Stimulated activated CD8-positive, alpha-beta memory T cell treated with anti-CD3 and anti-CD28 coated beads, Interleukin-4, amount 100 ng/mL, for 1 hour (primary cell): ENCODE measurements around the gene M1AP.

Experiments used
- DNase-seq, 2 donors: peaks; one replicate each; pipeline ENCODE4 v3.0.0-alpha.2; 2020; ENCODE audit warnings: low read depth in 2 of 2, low spot score in 1 of 2

Gene M1AP

DNA sequence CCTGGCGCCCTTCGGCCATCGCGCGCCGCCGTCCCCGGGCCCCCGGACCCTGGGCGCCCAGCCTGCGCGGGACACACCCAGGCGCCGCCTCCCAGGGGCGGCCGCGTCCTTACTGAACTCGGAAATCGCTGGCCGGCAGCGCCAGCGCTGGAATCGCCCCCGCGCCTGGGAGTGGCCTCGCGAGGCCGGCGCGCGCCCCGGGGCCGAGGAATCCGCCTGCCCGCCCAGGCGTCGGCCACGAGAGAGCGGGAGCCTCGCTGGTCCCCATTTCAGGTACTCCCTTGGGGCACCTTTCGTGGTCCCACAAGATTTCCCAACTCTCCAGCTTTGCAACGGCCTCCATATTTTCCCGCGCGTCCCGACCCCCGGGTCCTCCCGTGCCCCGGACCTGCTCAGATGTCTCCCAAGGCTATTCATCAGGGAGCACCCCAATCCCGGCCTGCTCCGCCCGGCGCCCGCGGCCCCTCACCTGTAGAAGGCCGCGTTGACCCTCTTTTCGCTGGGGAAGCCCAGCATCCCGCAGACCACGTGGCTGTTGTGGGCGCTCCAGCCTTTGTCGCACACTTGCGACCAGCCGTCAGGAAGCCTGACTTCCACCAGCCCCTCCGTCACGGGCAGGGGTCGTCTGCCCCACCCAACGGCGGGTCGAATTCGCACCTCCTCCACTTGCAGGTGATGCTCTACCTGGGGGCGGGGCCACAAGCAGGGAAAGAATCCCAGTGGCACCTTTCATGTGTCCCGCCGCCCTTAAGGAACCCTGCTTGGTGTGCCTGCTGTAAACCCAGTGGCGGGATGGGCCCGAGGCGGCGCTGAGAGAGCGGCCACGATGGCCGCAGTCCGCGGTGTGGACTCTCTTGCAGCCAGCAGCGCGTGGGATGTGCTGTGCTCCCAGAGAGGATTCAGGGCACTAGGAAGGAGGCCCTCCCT lies 99.0 kb downstream of the M1AP start:
- DNase-seq: no peak

DNA sequence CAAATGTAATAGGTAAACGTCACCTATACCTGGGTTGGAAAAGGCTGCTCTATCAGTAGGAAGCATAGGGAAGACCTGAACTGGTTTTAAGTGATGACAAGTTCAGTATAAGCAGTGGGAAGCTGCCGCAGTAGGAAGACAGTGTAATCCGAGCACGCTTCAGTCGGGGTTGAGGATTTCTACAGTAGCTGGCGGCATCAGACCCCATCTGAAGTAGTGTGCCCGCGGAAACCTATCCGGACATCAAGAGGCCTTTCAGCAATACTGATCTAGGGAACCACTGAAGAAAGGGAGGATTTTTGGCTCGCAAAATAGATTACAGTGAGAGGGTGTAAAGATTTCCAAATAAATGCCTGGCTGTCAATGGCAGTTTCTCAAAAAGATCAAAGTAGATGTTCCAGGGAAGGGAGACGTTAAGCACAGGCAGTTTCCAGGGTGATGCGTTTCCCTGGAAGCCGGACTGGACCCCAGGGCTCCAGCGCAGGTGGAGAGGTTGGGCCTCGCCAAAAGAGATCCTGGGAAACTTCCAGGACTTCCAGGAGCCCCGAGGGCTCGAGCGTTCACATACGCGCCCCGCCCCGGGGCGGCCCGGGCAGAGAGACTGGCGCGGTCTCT lies 99.7 kb downstream of the M1AP start:
- DNase-seq: no peak

DNA sequence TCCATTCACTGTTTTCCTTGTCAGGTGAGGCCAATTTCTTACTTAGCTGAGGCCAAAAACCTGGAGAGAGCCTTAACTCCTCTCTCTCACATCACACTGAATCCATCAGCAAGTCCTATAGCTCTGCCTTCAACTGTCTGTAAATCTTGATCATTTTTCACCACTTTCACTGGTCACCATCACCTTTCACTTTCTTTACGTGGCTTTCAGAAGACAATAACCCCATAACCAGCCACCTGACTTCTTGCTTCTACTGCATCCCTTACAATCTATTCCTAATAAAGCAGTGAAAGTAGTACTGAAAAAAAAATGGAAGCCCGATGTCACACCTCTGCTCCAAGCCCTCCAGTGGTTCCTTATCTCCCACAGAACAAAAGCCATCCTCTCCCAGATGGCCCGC lies 102.1 kb downstream of the M1AP start:
- DNase-seq: no peak

DNA sequence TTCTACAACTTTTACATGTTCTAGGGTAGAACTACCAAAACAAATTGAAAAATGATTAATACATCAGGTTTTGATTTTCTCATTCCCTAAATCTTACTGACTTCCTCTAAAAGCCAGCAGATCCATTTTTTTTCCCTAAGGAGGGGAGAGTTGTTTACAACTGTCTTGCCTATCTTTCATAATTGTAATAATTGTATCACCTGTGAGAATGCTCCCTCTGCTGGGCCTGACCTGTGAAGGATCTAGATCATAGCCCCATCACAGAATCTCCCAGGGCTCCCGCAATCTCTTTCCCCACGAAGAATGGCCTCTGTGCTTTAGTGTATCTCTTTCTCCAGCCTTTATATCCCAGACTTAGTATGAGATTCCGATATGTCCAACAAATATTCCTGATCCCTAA lies 103.5 kb downstream of the M1AP start:
- DNase-seq: no peak

DNA sequence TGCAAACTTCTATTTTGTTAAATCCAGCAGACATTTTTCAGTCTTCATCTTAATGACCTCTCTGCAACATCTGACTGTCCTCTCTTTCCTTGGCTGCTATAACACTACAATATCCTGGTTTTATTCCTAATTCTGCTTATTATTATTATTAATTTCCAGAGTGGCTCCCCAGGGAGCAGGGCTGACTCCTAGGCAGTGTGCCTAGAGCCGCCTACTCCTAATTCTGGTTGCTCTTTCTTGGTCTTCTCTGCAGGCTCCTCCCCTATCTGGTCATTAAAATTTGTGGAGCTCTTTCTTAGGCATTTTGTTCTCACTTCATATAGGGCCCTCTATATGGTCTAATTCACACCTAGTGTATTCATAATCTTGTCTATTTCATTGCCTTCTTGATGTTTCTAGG lies 105.2 kb downstream of the M1AP start:
- DNase-seq: no peak

DNA sequence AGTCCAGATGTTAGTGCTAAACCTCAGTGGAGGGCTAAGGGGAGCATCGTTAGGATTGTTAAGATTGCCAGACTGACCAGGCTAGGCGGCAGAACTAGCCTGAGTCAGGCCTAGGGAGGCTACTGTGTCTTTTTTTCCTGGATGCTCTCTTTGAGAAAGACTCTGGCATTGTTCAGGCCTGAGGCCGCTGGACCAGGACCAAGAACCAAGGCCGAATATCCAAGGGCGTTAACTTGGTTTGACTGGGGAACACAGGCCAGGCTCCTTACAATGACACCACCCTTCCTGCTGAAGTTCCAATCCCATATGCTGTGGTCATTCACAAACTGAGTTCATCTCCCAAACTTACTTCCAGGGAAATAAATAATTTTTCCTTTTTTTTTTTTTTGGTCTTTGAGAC lies 107.8 kb downstream of the M1AP start:
- DNase-seq: no peak

DNA sequence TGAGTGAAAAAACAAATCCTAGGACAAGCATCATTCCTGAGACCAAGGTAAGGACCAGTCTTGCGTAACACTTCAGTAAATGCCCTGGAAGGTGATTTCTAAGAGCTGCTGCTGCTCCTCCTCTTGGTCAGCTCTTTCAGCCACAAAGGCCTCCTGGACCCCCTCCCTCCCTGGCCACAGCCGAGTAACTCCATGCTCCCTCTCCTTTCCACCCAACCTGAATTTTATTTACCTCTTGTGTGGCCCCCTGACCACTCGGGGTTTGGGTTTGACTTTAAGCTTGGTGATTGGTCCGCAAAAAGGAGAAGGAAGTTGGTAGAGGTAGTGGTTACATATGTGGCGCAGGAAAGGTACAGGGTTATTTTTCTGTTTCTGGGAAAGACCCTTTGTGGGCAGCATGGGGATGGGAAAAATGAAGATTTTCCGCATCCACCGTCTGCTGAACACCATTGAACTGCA lies 109.2 kb downstream of the M1AP start:
- DNase-seq: no peak

DNA sequence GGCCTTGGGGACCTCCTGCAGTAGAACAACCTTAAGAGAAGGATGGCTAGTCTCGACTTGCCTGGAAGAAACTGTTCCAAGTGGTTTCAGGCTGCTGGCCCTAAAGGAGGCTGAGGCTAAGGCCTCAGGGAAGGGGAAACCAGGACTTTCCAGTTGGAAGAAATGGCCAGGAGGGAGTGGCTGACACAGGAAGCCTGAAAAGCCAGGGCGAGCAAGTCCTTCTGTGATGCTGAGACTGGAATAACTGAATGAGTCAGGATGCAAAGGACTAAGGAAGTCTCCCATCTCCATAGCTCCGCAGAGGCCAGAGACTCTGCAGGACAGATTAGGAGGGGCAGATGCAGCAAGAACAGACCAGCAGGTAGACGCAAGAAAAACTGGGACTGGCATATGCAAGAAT lies 111.0 kb downstream of the M1AP start:
- DNase-seq: no peak

DNA sequence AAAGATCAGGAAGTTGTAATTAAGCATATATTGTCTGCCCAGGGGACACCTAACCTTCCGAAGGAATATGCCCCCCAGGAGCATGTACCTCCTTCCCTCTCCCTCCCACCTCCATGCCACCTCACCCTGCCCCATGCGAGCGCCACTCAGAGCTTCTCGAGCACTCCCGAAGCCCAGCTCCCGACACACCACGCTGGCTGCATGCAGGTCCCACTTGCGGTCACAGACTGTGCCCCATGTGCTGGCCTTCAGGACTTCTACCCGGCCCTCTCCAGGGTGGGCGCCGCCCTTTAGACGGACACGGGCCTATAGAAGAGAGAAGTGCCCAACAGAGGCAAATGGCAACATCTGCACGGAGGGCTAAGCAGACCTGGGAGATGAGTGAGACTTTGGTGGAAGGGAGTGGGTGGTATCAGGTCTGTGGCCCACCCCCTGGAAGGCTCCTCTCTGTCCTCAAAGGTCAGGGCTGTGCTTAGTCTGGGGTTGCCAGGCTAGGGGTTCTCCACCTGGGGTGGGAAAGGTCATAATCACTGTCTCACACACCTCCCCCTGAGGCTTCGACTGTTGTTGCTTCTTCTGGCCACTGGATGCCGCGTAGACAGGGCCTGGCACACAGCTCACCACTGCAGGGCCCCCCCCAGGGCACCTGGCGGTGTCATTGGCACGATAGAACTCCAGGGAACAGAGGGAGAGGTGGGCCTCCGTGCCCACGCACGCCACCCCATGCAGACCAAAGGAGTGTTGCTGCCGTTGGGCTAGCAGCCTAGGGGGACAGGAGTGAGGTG lies 111.8 kb downstream of the M1AP start:
- no peak for DNase-seq

DNA sequence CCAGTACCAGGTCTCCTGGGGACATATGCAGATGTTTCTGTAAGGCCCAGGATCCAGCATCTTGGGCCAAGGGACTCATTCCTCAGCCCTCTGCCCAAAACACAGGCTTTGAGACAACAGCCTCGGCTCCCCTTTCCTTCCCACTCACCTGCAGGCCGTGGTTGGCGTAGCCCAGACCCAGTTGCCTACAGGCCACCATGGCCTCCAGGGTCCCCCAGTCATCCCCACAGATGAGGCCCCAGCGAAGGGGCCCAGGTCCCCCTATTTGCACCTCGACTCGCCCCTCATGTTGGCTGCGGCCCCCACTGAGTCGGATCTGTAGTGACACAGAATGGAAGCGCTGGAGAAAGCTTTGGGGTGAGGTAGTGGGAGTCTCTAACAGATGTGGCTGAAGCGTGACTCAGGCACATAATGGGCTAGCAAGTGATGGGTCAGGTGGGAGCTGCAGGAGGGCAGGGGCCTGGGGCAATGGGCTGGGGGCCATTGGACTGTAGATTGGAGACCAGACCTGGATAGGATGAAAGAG lies 112.6 kb downstream of the M1AP start:
- DNase-seq: no peak

DNA sequence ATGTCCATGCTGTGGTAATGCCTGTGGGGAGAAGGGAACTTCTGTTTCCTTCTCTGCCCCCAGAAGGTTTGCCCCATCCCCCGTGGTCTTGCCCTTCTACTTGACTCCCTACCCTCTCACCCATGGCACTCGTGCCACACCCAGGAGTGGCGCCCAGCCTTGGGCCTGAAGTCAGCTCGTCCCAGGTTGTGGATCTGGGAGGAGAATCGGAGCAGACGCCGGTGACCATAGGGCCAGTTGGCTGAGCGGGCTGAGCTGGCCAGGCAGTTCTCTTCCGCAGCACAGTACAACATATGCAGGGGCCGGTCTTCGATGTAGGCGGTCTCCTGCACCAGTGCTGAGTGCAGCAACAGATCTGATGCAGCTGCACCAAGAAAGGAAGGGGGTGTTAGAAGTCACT lies 113.7 kb downstream of the M1AP start:
- no peak for DNase-seq

DNA sequence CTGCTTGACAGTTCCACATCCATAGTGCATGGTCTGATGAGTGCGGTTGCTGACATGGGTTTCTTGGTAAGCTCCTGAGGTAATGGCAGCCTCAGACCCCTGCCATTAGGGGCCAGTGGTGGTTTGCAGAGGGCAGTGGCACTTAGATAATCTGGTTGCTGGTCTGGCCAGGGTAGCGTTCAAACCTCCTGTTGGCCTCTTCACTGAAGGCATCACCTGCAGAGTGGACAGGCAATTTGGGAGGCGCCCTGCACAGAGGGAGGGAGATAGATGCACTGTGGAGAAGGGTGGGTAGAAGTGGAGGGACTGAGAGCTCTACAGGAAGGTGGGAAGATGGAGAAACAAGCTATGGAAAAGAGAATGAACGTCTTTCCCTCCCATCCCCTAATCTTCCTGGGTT lies 114.7 kb downstream of the M1AP start:
- no peak for DNase-seq

DNA sequence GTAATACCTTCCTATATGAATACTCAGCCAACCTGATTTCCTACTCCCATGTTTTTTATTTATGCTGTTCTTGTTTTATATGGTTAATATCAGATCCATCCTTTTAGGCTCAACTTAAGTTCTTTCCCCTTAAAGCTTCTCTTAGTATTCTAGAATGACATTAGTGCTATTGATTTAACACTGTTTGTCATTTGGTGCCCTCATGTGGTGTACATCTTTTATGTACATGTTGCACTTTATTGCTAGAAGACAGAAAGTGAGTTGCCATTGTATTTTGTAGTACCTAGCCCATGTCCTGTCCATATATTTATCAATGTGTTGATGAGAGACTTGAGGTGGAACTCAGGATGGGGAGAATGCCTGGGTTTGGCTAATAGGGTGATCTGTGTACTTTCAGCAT lies 115.9 kb downstream of the M1AP start:
- DNase-seq: no peak

DNA sequence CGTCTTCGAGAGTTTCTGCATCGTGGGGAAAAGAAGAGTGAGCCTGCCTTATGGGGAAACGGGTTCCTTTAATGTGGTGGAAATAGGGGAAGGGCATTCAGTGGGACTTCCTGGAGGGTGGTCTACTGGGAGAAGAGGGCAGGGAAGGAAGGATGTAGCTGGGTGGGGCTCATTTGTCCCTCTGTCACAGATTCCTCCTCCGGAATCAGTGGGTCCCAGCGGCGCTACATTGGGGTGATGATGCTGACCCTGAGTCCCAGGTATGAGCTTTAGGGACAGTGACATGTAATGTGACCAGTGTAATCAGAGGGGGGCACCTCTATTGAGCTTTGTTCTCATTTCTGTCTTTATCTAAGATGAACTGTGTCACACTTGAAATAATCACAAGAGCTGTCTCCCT lies 116.5 kb downstream of the M1AP start:
- DNase-seq: no peak

DNA sequence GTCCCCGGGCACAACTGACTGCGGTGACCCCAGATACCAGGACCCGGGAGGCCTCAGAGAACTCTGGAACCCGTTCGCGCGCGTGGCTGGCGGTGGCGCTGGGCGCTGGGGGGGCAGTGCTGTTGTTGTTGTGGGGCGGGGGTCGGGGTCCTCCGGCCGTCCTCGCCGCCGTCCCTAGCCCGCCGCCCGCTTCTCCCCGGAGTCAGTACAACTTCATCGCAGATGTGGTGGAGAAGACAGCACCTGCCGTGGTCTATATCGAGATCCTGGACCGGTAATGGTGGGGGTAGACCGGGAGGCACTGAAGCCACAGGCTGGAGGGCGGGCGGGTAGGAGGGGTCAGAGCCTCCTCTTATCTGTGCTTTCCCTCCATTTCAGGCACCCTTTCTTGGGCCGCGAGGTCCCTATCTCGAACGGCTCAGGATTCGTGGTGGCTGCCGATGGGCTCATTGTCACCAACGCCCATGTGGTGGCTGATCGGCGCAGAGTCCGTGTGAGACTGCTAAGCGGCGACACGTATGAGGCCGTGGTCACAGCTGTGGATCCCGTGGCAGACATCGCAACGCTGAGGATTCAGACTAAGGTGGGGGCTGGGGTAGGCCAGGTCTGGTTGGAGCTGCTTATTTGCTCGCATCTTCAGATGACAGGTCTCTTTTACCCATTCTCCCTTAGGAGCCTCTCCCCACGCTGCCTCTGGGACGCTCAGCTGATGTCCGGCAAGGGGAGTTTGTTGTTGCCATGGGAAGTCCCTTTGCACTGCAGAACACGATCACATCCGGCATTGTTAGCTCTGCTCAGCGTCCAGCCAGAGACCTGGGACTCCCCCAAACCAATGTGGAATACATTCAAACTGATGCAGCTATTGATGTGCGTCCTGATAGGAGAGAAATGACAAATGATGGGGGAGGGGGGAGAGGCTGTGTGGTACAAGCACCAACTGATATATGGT lies 117.6 kb downstream of the M1AP start:
- peak in 1 of 2 donors; percentile 17 for DNase-seq

DNA sequence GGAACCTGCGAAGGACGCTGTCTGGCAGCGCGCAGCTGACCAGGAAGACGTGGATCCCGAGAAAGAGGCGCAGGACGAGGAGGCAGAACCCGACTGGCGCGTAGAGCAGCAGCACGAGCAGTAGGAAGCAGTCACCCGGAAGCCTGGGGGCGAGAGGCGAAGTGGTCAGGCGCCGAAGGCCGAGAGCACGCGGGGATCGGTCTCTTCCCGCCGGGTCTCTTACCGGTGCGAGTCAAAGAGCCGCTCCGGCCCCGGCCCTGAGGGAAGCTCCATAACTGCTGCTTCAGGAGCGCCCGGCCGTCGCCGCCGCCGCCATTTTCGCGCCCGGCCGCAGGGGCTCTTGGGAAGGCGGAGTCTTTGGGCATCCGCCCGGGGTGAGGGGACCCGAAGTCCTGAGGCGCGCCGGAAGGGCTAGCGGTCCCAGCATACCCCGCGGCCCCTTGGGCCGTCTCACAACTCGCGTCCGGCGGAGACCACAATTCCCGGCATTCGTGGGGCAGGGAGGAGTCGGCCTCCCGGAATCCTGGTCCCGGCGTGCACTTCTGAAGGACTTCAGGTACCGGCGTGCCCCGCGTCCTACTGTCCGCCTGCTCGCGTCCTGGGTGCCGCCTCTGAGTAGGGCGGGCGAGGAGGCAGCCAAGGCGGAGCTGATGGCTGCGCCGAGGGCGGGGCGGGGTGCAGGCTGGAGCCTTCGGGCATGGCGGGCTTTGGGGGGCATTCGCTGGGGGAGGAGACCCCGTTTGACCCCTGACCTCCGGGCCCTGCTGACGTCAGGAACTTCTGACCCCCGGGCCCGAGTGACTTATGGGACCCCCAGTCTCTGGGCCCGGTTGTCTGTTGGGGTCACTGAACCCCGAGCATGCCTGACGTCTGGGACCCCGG lies 118.5 kb downstream of the M1AP start, which contains the start of the genes AUP1 and HTRA2:
AUP1 (minus strand) TSS at position 350 of the 882 bp plus-strand sequence; CDS start at position 273, 77 bp downstream.
HTRA2 (plus strand) TSS at position 577 of the 882 bp plus-strand sequence; CDS start at position 651, 74 bp downstream.
- peak; percentile 65 to 72 for DNase-seq

DNA sequence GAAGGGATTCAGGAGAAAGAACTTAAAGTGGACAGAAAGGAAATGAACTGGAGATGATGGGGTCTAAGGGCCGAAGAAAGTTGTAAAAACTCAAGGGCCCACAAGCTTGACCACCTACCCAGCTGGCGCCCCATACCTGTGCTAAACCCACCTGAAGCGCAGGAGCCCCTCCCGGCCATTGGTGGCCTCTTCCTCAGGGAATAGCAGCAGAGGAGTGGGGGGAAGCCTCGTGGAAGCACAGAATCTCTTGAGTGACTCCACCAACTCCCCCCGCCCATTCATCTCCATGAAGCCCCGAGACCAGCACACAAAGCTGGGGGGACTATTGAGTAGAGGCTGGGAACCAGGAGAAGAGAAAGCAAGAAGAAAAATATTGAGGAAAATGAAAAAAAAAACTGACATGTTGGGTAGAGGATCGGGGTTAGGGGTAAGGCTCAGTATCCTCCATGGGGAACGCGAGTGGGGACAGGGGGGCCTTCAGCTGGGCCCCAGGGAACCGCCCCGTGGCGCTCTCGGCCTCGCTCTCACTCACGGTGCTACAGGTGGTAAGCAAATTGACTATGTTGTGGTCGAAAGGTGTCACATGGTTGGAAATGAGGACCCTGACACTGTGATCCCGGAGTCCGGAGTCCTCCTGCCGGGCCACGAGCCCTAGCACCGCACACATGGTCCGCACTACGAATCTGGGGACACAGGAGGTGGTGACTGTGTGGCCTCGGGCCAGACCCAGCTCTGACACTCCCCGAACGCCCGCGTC lies 119.4 kb downstream of the M1AP start:
- no peak for DNase-seq

DNA sequence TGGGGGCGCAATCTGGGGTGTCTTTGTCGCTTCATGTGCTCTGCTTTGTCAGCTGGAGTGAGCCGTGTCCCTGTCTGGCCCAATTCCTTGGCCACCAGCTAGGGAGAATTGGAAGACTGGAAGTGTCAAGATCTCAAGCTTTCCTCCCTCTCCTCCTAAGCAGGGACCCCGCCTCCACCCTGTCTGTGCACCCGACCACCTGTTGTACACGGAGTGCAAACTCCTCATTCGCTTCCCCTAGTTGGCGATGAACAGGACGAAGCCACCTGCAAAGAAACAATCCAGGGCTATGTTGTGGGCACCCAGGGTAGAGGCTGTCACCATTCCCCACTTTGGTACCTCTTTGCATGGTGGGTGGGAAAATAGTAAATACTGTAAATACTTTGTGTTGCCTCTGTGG lies 120.4 kb downstream of the M1AP start:
- DNase-seq: no peak
